ENCODE data around the gene ENKUR. TPM values are rescaled to one million over a fixed set of nuclear protein-coding genes. Genes with fewer than 3 reads are reported as not detected.

Gene ENKUR, protein sequence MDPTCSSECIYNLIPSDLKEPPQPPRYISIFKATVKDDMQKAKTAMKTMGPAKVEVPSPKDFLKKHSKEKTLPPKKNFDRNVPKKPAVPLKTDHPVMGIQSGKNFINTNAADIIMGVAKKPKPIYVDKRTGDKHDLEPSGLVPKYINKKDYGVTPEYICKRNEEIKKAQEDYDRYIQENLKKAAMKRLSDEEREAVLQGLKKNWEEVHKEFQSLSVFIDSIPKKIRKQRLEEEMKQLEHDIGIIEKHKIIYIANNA
- total RNA-seq (ENCODE audit: low replicate concordance), result 0.15 TPM in 1 of 2 replicates, not detected in the other

DNA sequence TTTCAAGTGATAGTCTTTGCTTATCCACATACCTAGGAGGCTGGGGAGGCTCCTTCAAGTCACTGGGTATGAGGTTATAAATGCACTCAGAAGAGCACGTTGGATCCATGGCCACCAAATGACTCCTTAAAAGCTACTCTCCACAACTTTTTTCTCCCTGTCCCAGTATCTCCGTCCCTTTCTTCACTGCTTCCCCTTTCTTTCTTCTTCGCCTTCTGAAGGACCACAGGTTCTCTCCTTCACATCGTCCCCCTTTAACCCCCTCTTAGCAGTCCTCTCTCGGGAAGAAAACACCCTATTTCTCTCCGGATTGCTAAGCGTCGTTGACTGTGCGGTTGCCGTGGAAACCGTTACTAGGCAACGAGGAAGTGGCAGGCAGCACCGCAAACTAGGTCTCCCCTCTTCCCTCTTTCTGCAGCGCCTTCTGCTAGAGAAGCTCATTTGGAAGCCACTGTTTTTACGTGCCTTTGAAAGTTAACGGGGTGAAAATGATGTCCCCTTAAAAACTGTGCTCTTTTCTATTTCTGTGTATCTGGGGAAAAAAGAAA lies at the start of gene ENKUR:
Gene ENKUR, minus strand, starts transcription at position 331 of the 548 bp plus-strand sequence. Its CDS starts 222 bp downstream, at position 109.
- Histone ChIP-seq H4K20me1 (ENCODE audit: low read depth) (no peaks in the 10 kb centered on the region), H2AFZ (replicated peaks) (peak within 1 kb of the TSS; percentile 79), H3K9me3 (ENCODE audit: low read depth) (no peaks in the 10 kb centered on the region), H3K4me2 (peak within 1 kb of the TSS; percentile 76), H3K9ac (peak within 1 kb of the TSS; percentile 6), H3K4me3 (peak within 1 kb of the TSS; percentile 52), H3K36me3 (no peaks in the 10 kb centered on the region), H3K4me1 (peaks cover 10% of the 10 kb centered on the region), H3F3A (ENCODE audit: low read depth) (peaks cover 26% of the 10 kb centered on the region), H3K27ac (peak within 1 kb of the TSS; percentile 74), H3K27me3 (no peaks in the 10 kb centered on the region), H3K79me2 (ENCODE audit: low read depth) (peaks cover 25% of the 10 kb centered on the region)
- Mint-ChIP-seq H3K4me3 (peak within 1 kb of the TSS; percentile 97), H3K9me3 (peaks cover 6% of the 10 kb centered on the region), H3K27ac (peak within 1 kb of the TSS; percentile 100), H3K27me3 (ENCODE audit: insufficient read depth, low read depth) (peaks cover 3% of the 10 kb centered on the region), H3K4me1 (peaks cover 31% of the 10 kb centered on the region), H3K36me3 (peaks cover 9% of the 10 kb centered on the region)
- peak; percentile 97 for DNase-seq (ENCODE audit: low spot score)
- TF ChIP-seq, protein P1, sequence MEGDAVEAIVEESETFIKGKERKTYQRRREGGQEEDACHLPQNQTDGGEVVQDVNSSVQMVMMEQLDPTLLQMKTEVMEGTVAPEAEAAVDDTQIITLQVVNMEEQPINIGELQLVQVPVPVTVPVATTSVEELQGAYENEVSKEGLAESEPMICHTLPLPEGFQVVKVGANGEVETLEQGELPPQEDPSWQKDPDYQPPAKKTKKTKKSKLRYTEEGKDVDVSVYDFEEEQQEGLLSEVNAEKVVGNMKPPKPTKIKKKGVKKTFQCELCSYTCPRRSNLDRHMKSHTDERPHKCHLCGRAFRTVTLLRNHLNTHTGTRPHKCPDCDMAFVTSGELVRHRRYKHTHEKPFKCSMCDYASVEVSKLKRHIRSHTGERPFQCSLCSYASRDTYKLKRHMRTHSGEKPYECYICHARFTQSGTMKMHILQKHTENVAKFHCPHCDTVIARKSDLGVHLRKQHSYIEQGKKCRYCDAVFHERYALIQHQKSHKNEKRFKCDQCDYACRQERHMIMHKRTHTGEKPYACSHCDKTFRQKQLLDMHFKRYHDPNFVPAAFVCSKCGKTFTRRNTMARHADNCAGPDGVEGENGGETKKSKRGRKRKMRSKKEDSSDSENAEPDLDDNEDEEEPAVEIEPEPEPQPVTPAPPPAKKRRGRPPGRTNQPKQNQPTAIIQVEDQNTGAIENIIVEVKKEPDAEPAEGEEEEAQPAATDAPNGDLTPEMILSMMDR (IDR thresholded peaks at IDR 0.05), result no peak
- no peak for TF ChIP-seq EZH2 (IDR thresholded peaks at IDR 0.05)
- no peak for TF ChIP-seq EZH2phosphoT487 (IDR thresholded peaks at IDR 0.05)

- no peaks in the 10 kb centered on the region for H3K9me3 Mint-ChIP-seq
- H3K36me3 ChIP-seq, result no peaks in the 10 kb centered on the region
- H3K79me2 ChIP-seq (ENCODE audit: low read depth), result no peaks in the 10 kb centered on the region
- no peaks in the 10 kb centered on the region for H3F3A ChIP-seq (ENCODE audit: low read depth)
- H2AFZ ChIP-seq (replicated peaks), result no peak overlapping the region
- H3K4me3 Mint-ChIP-seq, result no peak overlapping the region
- H3K9me3 ChIP-seq (ENCODE audit: low read depth), result no peaks in the 10 kb centered on the region
- H3K27ac ChIP-seq, result no peak overlapping the region
- no peaks in the 10 kb centered on the region for H3K27me3 ChIP-seq
- no peak overlapping the region for H3K27ac Mint-ChIP-seq
- no peak overlapping the region for H3K9ac ChIP-seq
- DNase-seq (ENCODE audit: low spot score), result no peak
- TF ChIP-seq, protein P1 (IDR thresholded peaks at IDR 0.05), result no peak
- TF ChIP-seq EZH2phosphoT487 (IDR thresholded peaks at IDR 0.05), result no peak
- TF ChIP-seq EZH2 (IDR thresholded peaks at IDR 0.05), result no peak
- H4K20me1 ChIP-seq (ENCODE audit: low read depth), result no peaks in the 10 kb centered on the region
- no peaks in the 10 kb centered on the region for H3K36me3 Mint-ChIP-seq
- H3K4me1 ChIP-seq, result no peaks in the 10 kb centered on the region
- no peak overlapping the region for H3K4me3 ChIP-seq
- peaks cover 13% of the 10 kb centered on the region for H3K4me1 Mint-ChIP-seq
- H3K4me2 ChIP-seq, result no peak overlapping the region
- peaks cover 7% of the 10 kb centered on the region for H3K27me3 Mint-ChIP-seq (ENCODE audit: insufficient read depth, low read depth)
Observed at GRCh38 chr10:25064401-25064800, 48.4 kb upstream of the ENKUR start.

- Histone ChIP-seq H3K36me3 (no peaks in the 10 kb centered on the region), H3K9me3 (ENCODE audit: low read depth) (no peaks in the 10 kb centered on the region), H4K20me1 (ENCODE audit: low read depth) (no peaks in the 10 kb centered on the region), H2AFZ (replicated peaks) (no peak overlapping the region), H3K4me2 (no peak overlapping the region), H3K9ac (no peak overlapping the region), H3K79me2 (ENCODE audit: low read depth) (no peaks in the 10 kb centered on the region), H3F3A (ENCODE audit: low read depth) (no peaks in the 10 kb centered on the region), H3K4me1 (no peaks in the 10 kb centered on the region), H3K4me3 (no peak overlapping the region), H3K27me3 (no peaks in the 10 kb centered on the region), H3K27ac (no peak overlapping the region)
- TF ChIP-seq EZH2 (IDR thresholded peaks at IDR 0.05) (no peak), EZH2phosphoT487 (IDR thresholded peaks at IDR 0.05) (no peak)
- TF ChIP-seq, protein P1 (IDR thresholded peaks at IDR 0.05), result no peak
- no peak for DNase-seq (ENCODE audit: low spot score)
- no peaks in the 10 kb centered on the region for H3K9me3 Mint-ChIP-seq
- peaks cover 13% of the 10 kb centered on the region for H3K4me1 Mint-ChIP-seq
- H3K4me3 Mint-ChIP-seq, result no peak overlapping the region
- peaks cover 7% of the 10 kb centered on the region for H3K27me3 Mint-ChIP-seq (ENCODE audit: insufficient read depth, low read depth)
- H3K27ac Mint-ChIP-seq, result no peak overlapping the region
- H3K36me3 Mint-ChIP-seq, result no peaks in the 10 kb centered on the region
Observed at GRCh38 chr10:25063644-25064043, 47.7 kb upstream of the ENKUR start.

Data from neural progenitor cell (in vitro differentiated cells).